Tibial nerve (tissue), 3 donors: ENCODE results near the gene PLCG2.

Experiments
- POLR2A ChIP-seq, 2 donors: fragments of 450-650 bp; IDR thresholded peaks; one replicate each; pipeline ENCODE4 v1.6.1; 2017; ENCODE audit warnings: antibody characterized with exemption in 2 of 2, mild to moderate bottlenecking in 2 of 2, moderate library complexity in 2 of 2
- TF ChIP-seq, protein P1 (sequence below), 5 experiments: fragments of 200-600 bp in 3 of 5; fragments of 450-650 bp in 2 of 5; sonication (generic) in 3 of 5; IDR thresholded peaks; one replicate each; pipeline ENCODE4 v1.5.1; 2016 to 2019; ENCODE audit warnings: antibody characterized with exemption in 5 of 5, mild to moderate bottlenecking in 3 of 5, moderate library complexity in 2 of 5

DNA sequence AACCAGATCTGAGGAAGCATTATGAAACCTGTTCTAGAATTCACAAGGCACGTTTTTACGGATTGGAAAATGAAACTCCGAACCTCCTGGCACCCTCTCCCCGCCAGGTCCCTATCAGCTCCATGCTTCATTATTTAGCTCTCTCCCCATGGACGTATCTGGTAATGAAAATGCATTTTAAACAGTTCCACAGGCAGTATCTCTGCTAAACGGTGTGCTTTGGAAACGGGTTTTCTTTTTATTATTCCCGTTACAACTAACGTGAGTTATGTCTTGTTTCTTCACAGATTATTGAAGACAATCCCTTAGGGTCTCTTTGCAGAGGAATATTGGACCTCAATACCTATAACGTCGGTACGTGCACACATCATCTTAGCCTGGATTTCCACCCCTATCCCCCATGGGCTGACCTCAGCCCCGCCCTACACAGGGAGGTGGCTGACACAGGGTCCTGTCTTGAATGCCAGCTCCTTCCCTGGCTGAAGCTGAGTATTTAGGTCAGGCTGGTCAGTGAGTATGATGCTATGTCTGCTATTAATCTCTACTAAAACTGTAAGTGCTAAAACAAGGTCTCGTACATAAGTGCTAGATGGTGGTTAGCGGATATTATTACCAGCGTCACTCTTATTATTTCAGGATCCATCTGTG is 149.3 kb downstream of the PLCG2 start:
- TF ChIP-seq, protein P1, sequence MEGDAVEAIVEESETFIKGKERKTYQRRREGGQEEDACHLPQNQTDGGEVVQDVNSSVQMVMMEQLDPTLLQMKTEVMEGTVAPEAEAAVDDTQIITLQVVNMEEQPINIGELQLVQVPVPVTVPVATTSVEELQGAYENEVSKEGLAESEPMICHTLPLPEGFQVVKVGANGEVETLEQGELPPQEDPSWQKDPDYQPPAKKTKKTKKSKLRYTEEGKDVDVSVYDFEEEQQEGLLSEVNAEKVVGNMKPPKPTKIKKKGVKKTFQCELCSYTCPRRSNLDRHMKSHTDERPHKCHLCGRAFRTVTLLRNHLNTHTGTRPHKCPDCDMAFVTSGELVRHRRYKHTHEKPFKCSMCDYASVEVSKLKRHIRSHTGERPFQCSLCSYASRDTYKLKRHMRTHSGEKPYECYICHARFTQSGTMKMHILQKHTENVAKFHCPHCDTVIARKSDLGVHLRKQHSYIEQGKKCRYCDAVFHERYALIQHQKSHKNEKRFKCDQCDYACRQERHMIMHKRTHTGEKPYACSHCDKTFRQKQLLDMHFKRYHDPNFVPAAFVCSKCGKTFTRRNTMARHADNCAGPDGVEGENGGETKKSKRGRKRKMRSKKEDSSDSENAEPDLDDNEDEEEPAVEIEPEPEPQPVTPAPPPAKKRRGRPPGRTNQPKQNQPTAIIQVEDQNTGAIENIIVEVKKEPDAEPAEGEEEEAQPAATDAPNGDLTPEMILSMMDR (IDR thresholded peaks at IDR 0.05): no peak
- no peak for TF ChIP-seq POLR2A (IDR thresholded peaks at IDR 0.05)
